GM19438 (cell line): ENCODE data around the gene MBTD1.
"Not testable (repeated sequence)": the region's sequence is repeated elsewhere in the genome, so short reads cannot be mapped to it uniquely, and the experiment has no call there.

Experiments
- ATAC-seq: cut with Tn5 transposase; IDR thresholded peaks from one replicate; pipeline ENCODE4 v1.9.1; 2021; ENCODE audit warnings: low read depth; ENCODE audit not compliant: unreplicated experiment

MBTD1 gene

GRCh38 chr17:51191895-51192294, 68.0 kb downstream of the MBTD1 start:
- no peak for ATAC-seq

GRCh38 chr17:51189628-51190027, 70.2 kb downstream of the MBTD1 start:
- no peak for ATAC-seq

- ATAC-seq = no peak
These were observed 70.7 kb downstream of the MBTD1 start for GRCh38 chr17:51189162-51189561.

GRCh38 chr17:51188271-51188833, 71.5 kb downstream of the MBTD1 start:
- ATAC-seq = no peak

GRCh38 chr17:51185763-51186332, 74.0 kb downstream of the MBTD1 start:
- no peak for ATAC-seq

GRCh38 chr17:51184124-51184523, 75.7 kb downstream of the MBTD1 start:
- no peak for ATAC-seq

- ATAC-seq = no peak
These were observed 79.4 kb downstream of the MBTD1 start for GRCh38 chr17:51180486-51180885.

GRCh38 chr17:51172030-51172429, 87.8 kb downstream of the MBTD1 start:
- ATAC-seq = not testable (repeated sequence)

- no peak for ATAC-seq
These were observed 89.1 kb downstream of the MBTD1 start for GRCh38 chr17:51170736-51171135.

- no peak for ATAC-seq
These were observed 90.5 kb downstream of the MBTD1 start for GRCh38 chr17:51169340-51169739.

- peak; percentile 45 for ATAC-seq
These were observed 92.6 kb downstream of the MBTD1 start for GRCh38 chr17:51166987-51167931.

- ATAC-seq = peak; percentile 88
These were observed 93.5 kb downstream of the MBTD1 start, which contains the start of gene NME2 for GRCh38 chr17:51166198-51166986. Gene NME2 (plus strand): TSS chr17:51166411. CDS start chr17:51166831, 420 bp downstream.

GRCh38 chr17:51165680-51166197, 94.1 kb downstream of the MBTD1 start:
- ATAC-seq = peak; percentile 19

- no peak for ATAC-seq
These were observed 94.8 kb downstream of the MBTD1 start for GRCh38 chr17:51164911-51165679.

GRCh38 chr17:51161541-51161940, 98.3 kb downstream of the MBTD1 start:
- no peak for ATAC-seq

GRCh38 chr17:51159604-51160003, 100.2 kb downstream of the MBTD1 start:
- ATAC-seq = no peak

GRCh38 chr17:51155416-51155815, 104.4 kb downstream of the MBTD1 start:
- ATAC-seq = no peak

- no peak for ATAC-seq
These were observed 105.7 kb downstream of the MBTD1 start for GRCh38 chr17:51154176-51154575.

- ATAC-seq = peak; percentile 91
These were observed 106.4 kb downstream of the MBTD1 start, which contains the start of gene NME1 for GRCh38 chr17:51153210-51154072. Gene NME1 (plus strand): TSS chr17:51153559. CDS start chr17:51155655, 2,096 bp downstream.
